Heart left ventricle (tissue), 13 donors: ENCODE results near the gene RHBDL2.

Source experiments
- CTCF ChIP-seq, 12 donors: fragments of 200-600 bp; sonication (generic) in 4 of 12; IDR thresholded peaks; one replicate each; pipeline versions ENCODE4 v1.5.0 to v1.8.0; 2018 to 2022; ENCODE audit warnings: antibody characterized with exemption in 12 of 12, mild to moderate bottlenecking in 5 of 12
- POLR2A ChIP-seq, 2 donors: fragments of 450-650 bp; IDR thresholded peaks; one replicate each; pipeline ENCODE4 v1.6.1; 2017; ENCODE audit warnings: antibody characterized with exemption in 2 of 2, mild to moderate bottlenecking in 2 of 2, moderate library complexity in 2 of 2
- donor health status: ischemic (EF 13 %, LVEDD 7.1; RV severe dilation, severe dysfunction).
- donor health status: DM: no; HTN: yes; CAD: no.
- donor health status: DM: no; HTN: no; CAD: no.
- donor health status: ischemic (EF 25% LVEDD 6.9; RV normal size, moderate dysfunction).
- donor health status: ischemic (EF 25% LVEDD 5.7; RV mildly dilated, moderate dysfunction).
- donor health status: ischemic (EF 35%, LVEDD 5.7; RV mildly dilated, moderate dysfunction).
- donor health status: nonischemic (EF 11% LVEDD 7.7; RV severe dilation, severe dysfunction).
- donor health status: DM: yes; HTN: yes; CAD: no.
- donor health status: PGD.
- donor health status: ischemic (EF 29% LVEDD 5.4; RV normal size, mild dysfunction).
- donor health status: nonischemic (EF 23%, LVEDD 6.1; RV moderate dilation, normal function).

GRCh38 chr1:38860454-38860795, 81.2 kb downstream of the RHBDL2 start:
- no peak for TF ChIP-seq CTCF (IDR thresholded peaks at IDR 0.05)
- no peak for TF ChIP-seq POLR2A (IDR thresholded peaks at IDR 0.05)
